ENCODE data around the gene PTPRG.

PTPRG gene

GRCh38 chr3:62052331-62052730, 491.0 kb downstream of the PTPRG start:
- no peak for DNase-seq (ENCODE audit: low read depth in 2 of 2)

- DNase-seq (ENCODE audit: low read depth in 2 of 2): no peak
Observed at GRCh38 chr3:62056658-62057057, 495.3 kb downstream of the PTPRG start.

GRCh38 chr3:62057339-62058047, 496.1 kb downstream of the PTPRG start:
- no peak for DNase-seq (ENCODE audit: low read depth in 2 of 2)

- peak; percentile 88 for DNase-seq (ENCODE audit: low read depth in 2 of 2)
Observed at GRCh38 chr3:62065985-62066693, 504.8 kb downstream of the PTPRG start.

GRCh38 chr3:62068337-62068736, 507.0 kb downstream of the PTPRG start:
- no peak for DNase-seq (ENCODE audit: low read depth in 2 of 2)

- no peak for DNase-seq (ENCODE audit: low read depth in 2 of 2)
Observed at GRCh38 chr3:62070891-62071290, 509.5 kb downstream of the PTPRG start.

GRCh38 chr3:62073038-62073437, 511.7 kb downstream of the PTPRG start:
- DNase-seq (ENCODE audit: low read depth in 2 of 2): no peak

GRCh38 chr3:62084558-62084957, 523.2 kb downstream of the PTPRG start:
- peak in 1 of 2 experiments; percentile 19 for DNase-seq (ENCODE audit: low read depth in 2 of 2)

GRCh38 chr3:62088472-62089104, 527.2 kb downstream of the PTPRG start:
- DNase-seq (ENCODE audit: low read depth in 2 of 2): no peak

- no peak for DNase-seq (ENCODE audit: low read depth in 2 of 2)
Observed at GRCh38 chr3:62090066-62090465, 528.7 kb downstream of the PTPRG start.

GRCh38 chr3:62090519-62090918, 529.1 kb downstream of the PTPRG start:
- DNase-seq (ENCODE audit: low read depth in 2 of 2): no peak

GRCh38 chr3:62093025-62093424, 531.7 kb downstream of the PTPRG start:
- no peak for DNase-seq (ENCODE audit: low read depth in 2 of 2)

GRCh38 chr3:62094461-62094860, 533.1 kb downstream of the PTPRG start:
- no peak for DNase-seq (ENCODE audit: low read depth in 2 of 2)

GRCh38 chr3:62095080-62095479, 533.7 kb downstream of the PTPRG start:
- DNase-seq (ENCODE audit: low read depth in 2 of 2): no peak

GRCh38 chr3:62095756-62096155, 534.4 kb downstream of the PTPRG start:
- DNase-seq (ENCODE audit: low read depth in 2 of 2): no peak

- no peak for DNase-seq (ENCODE audit: low read depth in 2 of 2)
Observed at GRCh38 chr3:62096521-62096920, 535.1 kb downstream of the PTPRG start.

GRCh38 chr3:62097121-62097520, 535.8 kb downstream of the PTPRG start:
- no peak for DNase-seq (ENCODE audit: low read depth in 2 of 2)

- peak in 1 of 2 experiments; percentile 19 for DNase-seq (ENCODE audit: low read depth in 2 of 2)
Observed at GRCh38 chr3:62098646-62099365, 537.4 kb downstream of the PTPRG start.

- no peak for DNase-seq (ENCODE audit: low read depth in 2 of 2)
Observed at GRCh38 chr3:62100282-62100989, 539.1 kb downstream of the PTPRG start.

GRCh38 chr3:62101488-62101887, 540.1 kb downstream of the PTPRG start:
- peak; percentile 55 to 59 for DNase-seq (ENCODE audit: low read depth in 2 of 2)

GRCh38 chr3:62103531-62103930, 542.2 kb downstream of the PTPRG start:
- no peak for DNase-seq (ENCODE audit: low read depth in 2 of 2)

GRCh38 chr3:62109534-62109933, 548.2 kb downstream of the PTPRG start:
- DNase-seq (ENCODE audit: low read depth in 2 of 2): peak; percentile 92
